Endometrial microvascular endothelial cells (primary cell): ENCODE data around the gene AGTPBP1. TPM values are rescaled to one million over a fixed set of nuclear protein-coding genes. Genes with fewer than 3 reads are reported as not detected.
"Not testable (repeated sequence)": the region's sequence is repeated elsewhere in the genome, so short reads cannot be mapped to it uniquely, and the experiment has no call there.

ENCODE experiments used
- in situ Hi-C: cut with HindIII; loops from 2 replicates; pipeline ENCODE4 v1.10.0; 2017; ENCODE audit warnings: low sequenced_read_pairs, low pct_unique_long_range_greater_than_20kb; ENCODE audit errors: inconsistent ontology term
- total RNA-seq: library from RNA; depleted of rRNA; stranded (reverse); fragments of >200 nt; gene quantifications from one replicate; pipeline ENCODE4 v1.2.3, GENCODE V29; 2015; ENCODE audit errors: inconsistent ontology term

Gene AGTPBP1
- 12.3 TPM for total RNA-seq

- in situ Hi-C loops, result no loop called here
Observed at GRCh38 chr9:85741875-85742596, at the start of gene AGTPBP1. AGTPBP1 (minus strand) TSS chr9:85741954; CDS start chr9:85712533, 29,421 bp downstream.

- in situ Hi-C loops, result not testable (repeated sequence)
Observed at GRCh38 chr9:85786116-85786515, 44.4 kb upstream of the AGTPBP1 start.

GRCh38 chr9:85773844-85774243, 32.1 kb upstream of the AGTPBP1 start:
- in situ Hi-C loops, result not testable (repeated sequence)

- in situ Hi-C loops, result not testable (repeated sequence)
Observed at GRCh38 chr9:85761802-85762201, 20.0 kb upstream of the AGTPBP1 start.

GRCh38 chr9:85757716-85758115, 16.0 kb upstream of the AGTPBP1 start:
- in situ Hi-C loops, result not testable (repeated sequence)

GRCh38 chr9:85756216-85756615, 14.5 kb upstream of the AGTPBP1 start:
- in situ Hi-C loops, result not testable (repeated sequence)

GRCh38 chr9:85746309-85746708, 4.6 kb upstream of the AGTPBP1 start:
- in situ Hi-C loops, result no loop called here

GRCh38 chr9:85745203-85745602, 3.4 kb upstream of the AGTPBP1 start:
- in situ Hi-C loops, result no loop called here

- in situ Hi-C loops, result no loop called here
Observed at GRCh38 chr9:85744480-85744879, 2.7 kb upstream of the AGTPBP1 start.

GRCh38 chr9:85743275-85744128, 1.7 kb upstream of the AGTPBP1 start:
- in situ Hi-C loops, result no loop called here

GRCh38 chr9:85742597-85742936, 813 bp upstream of the AGTPBP1 start:
- in situ Hi-C loops, result no loop called here

GRCh38 chr9:85741095-85741874, 469 bp downstream of the AGTPBP1 start:
- in situ Hi-C loops, result no loop called here

GRCh38 chr9:85740787-85741094, 1.0 kb downstream of the AGTPBP1 start:
- in situ Hi-C loops, result no loop called here

GRCh38 chr9:85738509-85738908, 3.2 kb downstream of the AGTPBP1 start:
- in situ Hi-C loops, result no loop called here

GRCh38 chr9:85737671-85738070, 4.1 kb downstream of the AGTPBP1 start:
- in situ Hi-C loops, result no loop called here

- in situ Hi-C loops, result no loop called here
Observed at GRCh38 chr9:85730916-85731630, 10.7 kb downstream of the AGTPBP1 start.

GRCh38 chr9:85729882-85730281, 11.9 kb downstream of the AGTPBP1 start:
- in situ Hi-C loops, result no loop called here

GRCh38 chr9:85727500-85727899, 14.3 kb downstream of the AGTPBP1 start:
- in situ Hi-C loops, result no loop called here

GRCh38 chr9:85726737-85727136, 15.0 kb downstream of the AGTPBP1 start:
- in situ Hi-C loops, result no loop called here
